HepG2 (cell line): ENCODE results near the gene BAIAP3. TPM values are rescaled to one million over a fixed set of nuclear protein-coding genes. Genes with fewer than 3 reads are reported as not detected.
A peak's percentile ranks its signal among the peaks of the same experiment; 100 is the strongest.

Source experiments
- ATF2 ChIP-seq: sonication (generic); formaldehyde crosslinking; IDR thresholded peaks from 2 replicates; pipeline ENCODE4 v1.4.0; 2020; ENCODE audit warnings: missing genetic modification reagents
- ATF3 ChIP-seq: sonication (generic); formaldehyde crosslinking; IDR thresholded peaks from 2 replicates; pipeline ENCODE4 v1.4.0; 2020; ENCODE audit warnings: missing genetic modification reagents
- CCDC6 ChIP-seq: sonication (generic); formaldehyde crosslinking; IDR thresholded peaks from 2 replicates; pipeline ENCODE4 v1.8.1; 2022; ENCODE audit warnings: mild to moderate bottlenecking, missing genetic modification reagents, moderate library complexity
- CEBPZ ChIP-seq: IDR thresholded peaks from 2 replicates; pipeline ENCODE4 v1.6.1; 2012; ENCODE audit warnings: low read length, improper control_type of control experiment
- HINFP ChIP-seq: sonication (generic); formaldehyde crosslinking; IDR thresholded peaks from 2 replicates; pipeline ENCODE4 v1.4.0; 2020; ENCODE audit warnings: low read depth, mild to moderate bottlenecking, missing genetic modification reagents
- IKZF4 ChIP-seq: sonication (generic); formaldehyde crosslinking; IDR thresholded peaks from 2 replicates; pipeline ENCODE4 v1.5.1; 2020; ENCODE audit warnings: borderline replicate concordance, mild to moderate bottlenecking, low read depth, missing genetic modification reagents; ENCODE audit errors: not compliant biosample characterization
- IKZF5 ChIP-seq: IDR thresholded peaks from 2 replicates; pipeline ENCODE4 v1.6.1; 2018; ENCODE audit warnings: missing genetic modification reagents, mild to moderate bottlenecking, missing compliant biosample characterization
- JUNB ChIP-seq: sonication (generic); formaldehyde crosslinking; IDR thresholded peaks from 2 replicates; pipeline ENCODE4 v1.8.0; 2022; ENCODE audit warnings: missing genetic modification reagents, mild to moderate bottlenecking, borderline replicate concordance
- KMT2B ChIP-seq: IDR thresholded peaks from 2 replicates; pipeline ENCODE4 v1.6.1; 2016; ENCODE audit warnings: missing genetic modification reagents, missing compliant biosample characterization
- MATR3 ChIP-seq: sonication (generic); formaldehyde crosslinking; IDR thresholded peaks from 2 replicates; pipeline ENCODE4 v1.4.0; 2020; ENCODE audit warnings: missing genetic modification reagents
- NFIC ChIP-seq: IDR thresholded peaks from 2 replicates; pipeline ENCODE4 v1.6.1; 2012; ENCODE audit warnings: mild to moderate bottlenecking, low read length, inconsistent platforms
- NFKB2 ChIP-seq: sonication (generic); formaldehyde crosslinking; IDR thresholded peaks from 2 replicates; pipeline ENCODE4 v1.4.0; 2020; ENCODE audit warnings: missing genetic modification reagents, borderline replicate concordance
- NR2F6 ChIP-seq, 2 experiments: IDR thresholded peaks; 2 replicates each; pipeline ENCODE4 v1.6.1; 2016; ENCODE audit warnings: antibody characterized with exemption in 1 of 2, mild to moderate bottlenecking in 1 of 2
- RBM39 ChIP-seq: fragments of 200-400 bp; formaldehyde crosslinking; IDR thresholded peaks from one replicate; pipeline ENCODE4 v1.6.1; 2018; ENCODE audit warnings: antibody characterized with exemption, mild to moderate bottlenecking, low read depth, low read length; ENCODE audit not compliant: poor library complexity, severe bottlenecking
- SMAD9 ChIP-seq: sonication (generic); formaldehyde crosslinking; IDR thresholded peaks from 2 replicates; pipeline ENCODE4 v1.5.1; 2020; ENCODE audit warnings: mild to moderate bottlenecking, missing genetic modification reagents
- TEAD2 ChIP-seq: sonication (generic); formaldehyde crosslinking; IDR thresholded peaks from 2 replicates; pipeline ENCODE4 v1.9.0; 2021; ENCODE audit warnings: missing genetic modification reagents
- TGIF2 ChIP-seq: IDR thresholded peaks from 2 replicates; pipeline ENCODE4 v1.6.1; 2016; ENCODE audit warnings: control low read depth, missing compliant biosample characterization
- ZNF17 ChIP-seq: sonication (generic); formaldehyde crosslinking; IDR thresholded peaks from 2 replicates; pipeline ENCODE4 v1.5.0; 2020; ENCODE audit warnings: mild to moderate bottlenecking, missing genetic modification reagents
- ZNF296 ChIP-seq: sonication (generic); formaldehyde crosslinking; conservative IDR thresholded peaks from 2 replicates; pipeline ENCODE4 v1.5.0; 2020; ENCODE audit warnings: mild to moderate bottlenecking, missing genetic modification reagents
- ZNF780A ChIP-seq: sonication (generic); formaldehyde crosslinking; IDR thresholded peaks from 2 replicates; pipeline ENCODE4 v1.8.0; 2022; ENCODE audit warnings: mild to moderate bottlenecking, missing genetic modification reagents, moderate library complexity
- ZNF792 ChIP-seq: IDR thresholded peaks from 2 replicates; pipeline ENCODE4 v1.6.1; 2016
- ZSCAN21 ChIP-seq: sonication (generic); formaldehyde crosslinking; IDR thresholded peaks from 2 replicates; pipeline ENCODE4 v1.8.0; 2022; ENCODE audit warnings: mild to moderate bottlenecking, missing genetic modification reagents, moderate library complexity, borderline replicate concordance
- polyA plus RNA-seq, 8 experiments: library from polyadenylated mRNA; depleted of rRNA in 3 of 8; stranded (reverse) in 7 of 8; unstranded in 1 of 8; fragments of >200 nt; fragmentation: Illumina TruSeq in 4 of 8; extraction: Trizol in 4 of 8; gene quantifications; 2 replicates each; pipeline versions ENCODE4 v1.2.1 to v1.2.3, GENCODE V29; 2011 to 2016; ENCODE audit warnings: low read depth in 4 of 8, missing spikeins in 1 of 8, mixed read lengths in 1 of 8; ENCODE audit not compliant: insufficient read depth in 1 of 8
- total RNA-seq, 5 experiments: library from RNA; depleted of rRNA; stranded (reverse); fragments of >200 nt; fragmentation: Illumina TruSeq; extraction: Trizol; gene quantifications; 2 replicates each; pipeline ENCODE4 v1.2.3, GENCODE V29; 2016; ENCODE audit warnings: low read depth in 1 of 5

BAIAP3 gene
- total and polyA plus RNA-seq, 2 of the 13 experiments (the other 11 are each of a cell fraction or from before 2014, with no cell fraction given), result 3.2 to 5.7 TPM

- TF ChIP-seq IKZF4 (CRISPR knock-in tag) (peak; percentile 94), ATF3 (CRISPR knock-in tag) (no peak), NR2F6 (IDR thresholded peaks at IDR 0.05) (no peak), NR2F6 (CRISPR knock-in tag; IDR thresholded peaks at IDR 0.05) (no peak), NFKB2 (peak; percentile 65; the same call in 1 of the 2 replicates), IKZF5 (CRISPR knock-in tag) (no peak), RBM39 (peak; percentile 74), TGIF2 (CRISPR knock-in tag) (peak; percentile 61; the same call in 1 of the 2 replicates), ZSCAN21 (0 out of 2 replicates have a peak, but pooled peaks have one; percentile 74), ZNF792 (CRISPR knock-in tag) (no peak), ZNF780A (CRISPR knock-in tag) (no peak), ZNF296 (CRISPR knock-in tag) (peak; percentile 70; the same call in 1 of the 2 replicates), ZNF17 (CRISPR knock-in tag) (no peak), JUNB (CRISPR knock-in tag) (no peak), TEAD2 (CRISPR knock-in tag) (no peak), KMT2B (CRISPR knock-in tag) (peak; percentile 80), NFIC (no peak), CCDC6 (CRISPR knock-in tag) (peak; percentile 52; the same call in 1 of the 2 replicates), MATR3 (CRISPR knock-in tag) (no peak), HINFP (CRISPR knock-in tag) (peak; percentile 73), ATF2 (CRISPR knock-in tag) (peak; percentile 59), CEBPZ (no peak), SMAD9 (0 out of 2 replicates have a peak, but pooled peaks have one; percentile 76)
These were observed 24.2 kb upstream of the BAIAP3 start, which contains the start of gene UBE2I (continued) for GRCh38 chr16:1308977-1309885.
